Endothelial cell of umbilical vein (primary cell): ENCODE data around the gene SPEM1. TPM values are rescaled to one million over a fixed set of nuclear protein-coding genes. Genes with fewer than 3 reads are reported as not detected.

Experiments used
- BruUV-seq: library from RNA; stranded (reverse); fragments of 400-500 nt; replicated peaks from 2 replicates; lab custom pipeline; 2021; lab: Mats Ljungman, UMichigan
- CTCF ChIA-PET: fragments of 300-600, 350-600 bp; sonication (Branson Sonifier 250); formaldehyde crosslinking; loops from one replicate; lab custom pipeline; 2021; ENCODE audit warnings: antibody characterized with exemption, inconsistent platforms; lab: Charles Lee
- POLR2A ChIA-PET: fragments of 300-600, 350-600 bp; sonication (Branson Sonifier 250); formaldehyde crosslinking; loops from one replicate; lab custom pipeline; 2021; ENCODE audit warnings: antibody characterized with exemption, inconsistent platforms; lab: Charles Lee
- DNase-seq: peaks from one replicate; pipeline ENCODE4 v3.0.0-alpha.2; 2011; ENCODE audit warnings: low read depth, low spot score
- FAIRE-seq: peaks from 2 replicates; lab custom pipeline; 2011; peaks lifted over from hg19 to GRCh38; lab: Jason Lieb, UNC
- H2AFZ ChIP-seq: 2 replicates; pipeline ENCODE4 v1.6.0; 2012; ENCODE audit warnings: low read depth, low read length, control low read depth, inconsistent platforms
- H3K27ac ChIP-seq: 2 replicates; pipeline ENCODE4 v1.5.1; 2011; ENCODE audit warnings: low read depth, mild to moderate bottlenecking, control low read depth, low read length, moderate library complexity; ENCODE audit not compliant: insufficient read depth
- H3K27me3 ChIP-seq, 2 experiments: 2 replicates each; pipeline versions ENCODE4 v1.6.0 to v1.6.1; 2011; ENCODE audit warnings: low read length in 2 of 2, mixed read lengths in 1 of 2; ENCODE audit not compliant: control insufficient read depth in 2 of 2, insufficient read depth in 2 of 2
- H3K36me3 ChIP-seq, 2 experiments: 2 replicates in 1 of 2; 3 replicates in 1 of 2; pipeline ENCODE4 v1.5.1; 2011; ENCODE audit warnings: low read length in 2 of 2, mild to moderate bottlenecking in 1 of 2, moderate library complexity in 1 of 2; ENCODE audit not compliant: control insufficient read depth in 2 of 2, insufficient read depth in 2 of 2; ENCODE audit errors: extremely low read depth in 1 of 2
- H3K4me1 ChIP-seq: 3 replicates; pipeline ENCODE4 v1.5.1; 2011; ENCODE audit warnings: mild to moderate bottlenecking, low read length; ENCODE audit not compliant: control insufficient read depth, insufficient read depth; ENCODE audit errors: extremely low read depth
- H3K4me2 ChIP-seq: 2 replicates; pipeline ENCODE4 v1.6.1; 2011; ENCODE audit warnings: low read length, control low read depth, mixed read lengths; ENCODE audit not compliant: insufficient read depth
- H3K4me3 ChIP-seq, 3 experiments: fragments of 200-600 bp in 1 of 3; sonication (generic), shearing (Covaris generic) in 1 of 3; replicated peaks in 1 of 3; 2 replicates each; pipeline ENCODE4 v1.5.1; 2011 to 2016; ENCODE audit warnings: control low read depth in 3 of 3, low read length in 3 of 3, mild to moderate bottlenecking in 2 of 3, inconsistent platforms in 1 of 3, low read depth in 1 of 3, moderate library complexity in 1 of 3; ENCODE audit not compliant: insufficient read depth in 1 of 3
- H3K79me2 ChIP-seq: 2 replicates; pipeline ENCODE4 v1.6.0; 2012; ENCODE audit warnings: low read length, inconsistent platforms; ENCODE audit not compliant: control insufficient read depth, insufficient read depth
- H3K9ac ChIP-seq: replicated peaks from 2 replicates; pipeline ENCODE3; 2011; ENCODE audit warnings: low read length, control low read depth; ENCODE audit not compliant: insufficient read depth; ENCODE audit errors: extremely low read depth
- H3K9me1 ChIP-seq: replicated peaks from 3 replicates; pipeline ENCODE4 v1.6.0; 2011; ENCODE audit warnings: mild to moderate bottlenecking, low read length; ENCODE audit not compliant: control insufficient read depth, insufficient read depth; ENCODE audit errors: extremely low read depth
- H3K9me3 ChIP-seq: replicated peaks from 2 replicates; pipeline ENCODE4 v1.5.1; 2012; ENCODE audit warnings: low read length, inconsistent platforms; ENCODE audit not compliant: control insufficient read depth, insufficient read depth
- H4K20me1 ChIP-seq: replicated peaks from 2 replicates; pipeline ENCODE3; 2011; ENCODE audit warnings: mild to moderate bottlenecking, low read length; ENCODE audit not compliant: control insufficient read depth, insufficient read depth; ENCODE audit errors: extremely low read depth
- CTCF ChIP-seq, 2 donors: IDR thresholded peaks; 1 replicate in 1 of 2; 2 replicates in 1 of 2; pipeline ENCODE4 v1.5.1; 2011; ENCODE audit warnings: low read length in 2 of 2, mild to moderate bottlenecking in 2 of 2, moderate library complexity in 2 of 2, control low read depth in 1 of 2, inconsistent platforms in 1 of 2, low read depth in 1 of 2; ENCODE audit not compliant: insufficient read depth in 1 of 2; ENCODE audit errors: extremely low read depth in 1 of 2
- GATA2 ChIP-seq: IDR thresholded peaks from 2 replicates; pipeline ENCODE4 v1.7.0; 2011; ENCODE audit warnings: low read depth, mild to moderate bottlenecking, moderate library complexity, mixed read lengths, low read length; ENCODE audit not compliant: insufficient read length, insufficient read depth
- MYC ChIP-seq: IDR thresholded peaks from one replicate; pipeline ENCODE4 v1.6.1; 2011; ENCODE audit warnings: mild to moderate bottlenecking, low read depth, low read length
- POLR2A ChIP-seq: IDR thresholded peaks from 2 replicates; pipeline ENCODE4 v1.6.1; 2012; ENCODE audit warnings: low read depth, mild to moderate bottlenecking, control low read depth, low read length
- dilution Hi-C: fragments of 300-500 bp; cut with MboI; formaldehyde crosslinking; loops from one replicate; pipeline ENCODE4 v1.15.0; 2019; ENCODE audit warnings: low sequenced_read_pairs; ENCODE audit not compliant: extremely low pct_ligation_motif_present
- intact Hi-C: fragments of 100-400 bp; cut with micrococcal nuclease; formaldehyde crosslinking; loops from one replicate; pipeline ENCODE4 v1.10.0; 2022
- polyA plus RNA-seq, 4 experiments: library from polyadenylated mRNA; depleted of rRNA in 3 of 4; stranded (reverse) in 3 of 4; unstranded in 1 of 4; fragments of >200 nt; gene quantifications; 2 replicates each; pipeline versions ENCODE4 v1.2.1 to v1.2.3, GENCODE V29; 2011 to 2012; ENCODE audit warnings: missing spikeins in 1 of 4
- total RNA-seq: library from RNA; stranded (reverse); gene quantifications from 2 replicates; pipeline ENCODE4 v1.2.3, GENCODE V29; 2021

The SPEM1 gene
- total and polyA plus RNA-seq, 2 donors (not counting 3 experiments of a cell fraction or from before 2014, with no cell fraction given) = not detected

GRCh38 chr17:7409716-7410115, 10.4 kb upstream of the SPEM1 start:
- no peak overlapping the region for H3K9ac ChIP-seq
- intact Hi-C loops (no loop called here), dilution Hi-C loops (no loop called here)
- FAIRE-seq (no peak), DNase-seq (no peak)
- H2AFZ ChIP-seq = no peak overlapping the region
- TF ChIP-seq POLR2A (no peak), GATA2 (no peak), CTCF (IDR thresholded peaks at IDR 0.05; ENCODE audit: extremely low read depth in 1 of 2, insufficient read depth in 1 of 2, low read depth in 1 of 2, low read length in 2 of 2) (no peak), MYC (no peak)
- no peak overlapping the region for H3K4me3 ChIP-seq
- H3K9me1 ChIP-seq = no peaks in the 10 kb centered on the region
- H3K27ac ChIP-seq = no peak overlapping the region
- H3K9me3 ChIP-seq = no peaks in the 10 kb centered on the region
- BruUV-seq = no TSS peak
- no peaks in the 10 kb centered on the region for H4K20me1 ChIP-seq
- H3K79me2 ChIP-seq = peaks cover 2% of the 10 kb centered on the region
- H3K4me2 ChIP-seq = no peak overlapping the region
- CTCF ChIA-PET = no interaction called here
- POLR2A ChIA-PET = no interaction called here
- peaks cover 0 to 15% of the 10 kb centered on the region in 2 experiments for H3K36me3 ChIP-seq
- no peaks in the 10 kb centered on the region for H3K27me3 ChIP-seq
- H3K4me1 ChIP-seq = peaks cover 4% of the 10 kb centered on the region

GRCh38 chr17:7410634-7411426, 9.3 kb upstream of the SPEM1 start:
- Histone ChIP-seq H3K79me2 (no peaks in the 10 kb centered on the region), H3K27ac (no peak overlapping the region), H3K9ac (no peak overlapping the region), H3K36me3 (peaks cover 0 to 17% of the 10 kb centered on the region in 2 experiments), H3K4me1 (no peaks in the 10 kb centered on the region), H2AFZ (no peak overlapping the region), H3K9me3 (no peaks in the 10 kb centered on the region), H3K27me3 (no peaks in the 10 kb centered on the region), H3K9me1 (no peaks in the 10 kb centered on the region), H3K4me3 (no peak overlapping the region), H3K4me2 (no peak overlapping the region), H4K20me1 (no peaks in the 10 kb centered on the region)
- no peak for TF ChIP-seq GATA2
- no peak for TF ChIP-seq CTCF (IDR thresholded peaks at IDR 0.05; ENCODE audit: extremely low read depth in 1 of 2, insufficient read depth in 1 of 2, low read depth in 1 of 2, low read length in 2 of 2)
- no TSS peak for BruUV-seq
- no peak for DNase-seq
- FAIRE-seq = no peak
- ChIA-PET POLR2A (no interaction called here), CTCF (no interaction called here)
- dilution Hi-C loops (no loop called here), intact Hi-C loops (no loop called here)
